K562 treated with DMSO at 1 percent for 12 hours (cell line): ENCODE measurements around the gene DAZ1. TPM values are rescaled to one million over a fixed set of nuclear protein-coding genes. Genes with fewer than 3 reads are reported as not detected.

ENCODE experiments used
- total RNA-seq: library from RNA; unstranded; fragments of 300-600 nt; gene quantifications from 2 replicates; pipeline ENCODE4 v1.2.3, GENCODE V29; 2022; ENCODE audit not compliant: insufficient read depth

Gene DAZ1, protein sequence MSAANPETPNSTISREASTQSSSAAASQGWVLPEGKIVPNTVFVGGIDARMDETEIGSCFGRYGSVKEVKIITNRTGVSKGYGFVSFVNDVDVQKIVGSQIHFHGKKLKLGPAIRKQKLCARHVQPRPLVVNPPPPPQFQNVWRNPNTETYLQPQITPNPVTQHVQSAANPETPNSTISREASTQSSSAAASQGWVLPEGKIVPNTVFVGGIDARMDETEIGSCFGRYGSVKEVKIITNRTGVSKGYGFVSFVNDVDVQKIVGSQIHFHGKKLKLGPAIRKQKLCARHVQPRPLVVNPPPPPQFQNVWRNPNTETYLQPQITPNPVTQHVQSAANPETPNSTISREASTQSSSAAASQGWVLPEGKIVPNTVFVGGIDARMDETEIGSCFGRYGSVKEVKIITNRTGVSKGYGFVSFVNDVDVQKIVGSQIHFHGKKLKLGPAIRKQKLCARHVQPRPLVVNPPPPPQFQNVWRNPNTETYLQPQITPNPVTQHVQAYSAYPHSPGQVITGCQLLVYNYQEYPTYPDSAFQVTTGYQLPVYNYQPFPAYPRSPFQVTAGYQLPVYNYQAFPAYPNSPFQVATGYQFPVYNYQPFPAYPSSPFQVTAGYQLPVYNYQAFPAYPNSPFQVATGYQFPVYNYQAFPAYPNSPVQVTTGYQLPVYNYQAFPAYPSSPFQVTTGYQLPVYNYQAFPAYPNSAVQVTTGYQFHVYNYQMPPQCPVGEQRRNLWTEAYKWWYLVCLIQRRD
- not detected in 2 replicates for total RNA-seq

GRCh38 chrY:23198908-23199307, at the start of gene DAZ1:
Gene DAZ1, minus strand, starts transcription at chrY:23199008. Its CDS starts 208 bp downstream, at chrY:23198800.

DNA sequence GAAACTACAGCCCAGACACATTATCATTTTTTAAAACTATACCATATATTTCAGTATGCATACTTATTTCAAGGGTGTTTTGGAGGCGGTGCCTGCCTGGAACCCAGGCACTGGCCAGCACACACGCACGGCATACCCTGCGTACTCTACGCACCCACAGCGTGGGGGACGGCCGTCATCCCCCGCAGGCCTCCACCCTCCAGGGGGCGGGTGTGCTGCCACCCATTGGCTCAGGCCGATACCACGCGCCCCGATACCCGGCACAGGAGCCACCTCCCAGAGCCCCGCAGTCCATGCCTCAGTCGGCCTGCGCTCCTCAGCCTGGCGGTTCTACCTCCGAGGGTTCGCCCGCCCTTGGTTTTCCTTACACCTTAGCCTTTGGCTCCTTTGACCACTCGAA, 20.4 kb upstream of the DAZ1 start, which contains the start of gene DAZ2:
TSS of gene DAZ2 (plus strand) at position 301 of the 400 bp plus-strand sequence. CDS start 208 bp downstream, outside the sequence.

Other genes starting within 250 kb of the DAZ1 start
- gene BPY2, start 214.7 kb downstream of the DAZ1 start, total RNA-seq = not detected in 2 replicates
- not detected in 2 replicates for gene DAZ2, start 20.5 kb upstream of the DAZ1 start, total RNA-seq